HS-27A (cell line): Measurements from ENCODE around the gene GPR42.

Experiments
- DNase-seq: peaks from one replicate; pipeline ENCODE4 v3.0.0-alpha.2; 2012; ENCODE audit warnings: low read depth, missing footprints

GPR42 gene, protein sequence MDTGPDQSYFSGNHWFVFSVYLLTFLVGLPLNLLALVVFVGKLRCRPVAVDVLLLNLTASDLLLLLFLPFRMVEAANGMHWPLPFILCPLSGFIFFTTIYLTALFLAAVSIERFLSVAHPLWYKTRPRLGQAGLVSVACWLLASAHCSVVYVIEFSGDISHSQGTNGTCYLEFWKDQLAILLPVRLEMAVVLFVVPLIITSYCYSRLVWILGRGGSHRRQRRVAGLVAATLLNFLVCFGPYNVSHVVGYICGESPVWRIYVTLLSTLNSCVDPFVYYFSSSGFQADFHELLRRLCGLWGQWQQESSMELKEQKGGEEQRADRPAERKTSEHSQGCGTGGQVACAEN

GRCh38 chr19:35370722-35371121 is at the start of gene GPR42:
GPR42 (plus strand) TSS chr19:35371068; CDS start chr19:35371360, 292 bp downstream.
- DNase-seq, result no peak

DNA sequence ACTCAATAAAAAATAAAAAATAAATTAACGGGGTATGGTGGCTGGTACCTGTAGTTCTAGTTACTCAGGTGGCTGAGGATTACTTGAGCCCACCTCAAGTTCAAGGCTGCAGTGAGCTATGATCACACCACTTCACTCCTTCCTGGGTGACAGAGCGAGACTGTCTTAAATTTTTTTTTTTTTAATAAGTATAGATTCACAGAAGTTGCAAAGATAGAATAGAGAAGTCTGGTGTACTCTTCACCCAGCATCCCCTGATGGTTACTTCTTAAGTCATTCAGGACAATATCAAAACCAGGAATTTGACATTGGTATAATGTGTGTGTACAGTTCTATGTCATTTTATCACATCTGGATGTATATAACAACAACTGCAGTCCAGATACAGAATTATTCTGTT is 49.6 kb upstream of the GPR42 start:
- no peak for DNase-seq

GRCh38 chr19:35322014-35322413 is 48.9 kb upstream of the GPR42 start:
- no peak for DNase-seq

DNA sequence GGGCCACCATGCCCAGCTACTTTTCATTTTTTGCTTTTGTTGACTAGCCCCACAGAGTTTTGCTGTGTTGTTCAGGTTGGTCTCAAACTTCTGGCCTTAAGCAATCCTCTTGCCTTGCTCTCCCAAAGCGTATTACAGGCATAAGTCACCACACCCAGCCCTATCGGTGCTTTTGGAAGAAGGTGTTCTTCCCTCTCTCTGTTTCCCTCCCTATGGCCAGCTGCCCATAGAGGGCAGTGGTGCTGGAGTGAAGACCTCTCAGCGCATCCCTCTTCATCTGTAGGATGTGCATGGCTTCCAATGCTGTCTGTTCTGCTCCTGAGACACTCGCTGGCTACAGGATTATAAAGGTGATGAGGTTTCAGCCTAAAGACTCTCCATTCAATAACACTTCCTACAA is 43.2 kb upstream of the GPR42 start:
- DNase-seq, result no peak

DNA sequence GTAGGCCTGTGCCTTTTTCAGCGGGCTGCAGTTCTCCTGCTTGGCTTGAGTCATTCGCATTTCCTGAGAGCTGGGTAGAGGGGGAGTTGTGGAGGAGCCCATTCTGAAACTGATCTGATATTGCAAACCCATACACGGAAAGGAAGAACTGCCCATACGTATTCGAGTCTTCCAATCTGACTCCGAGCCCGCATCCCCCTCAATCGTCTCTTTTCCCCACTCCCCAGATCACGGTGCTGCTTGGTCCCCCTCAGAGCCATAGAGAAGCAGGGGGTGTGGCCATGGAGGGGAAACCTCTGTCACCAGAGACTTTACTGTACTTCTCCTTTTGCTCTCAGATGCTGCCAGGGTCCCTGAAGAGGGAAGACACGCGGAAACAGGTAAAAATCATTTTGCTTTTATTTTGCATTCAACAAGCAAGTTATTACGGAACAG is 42.0 kb upstream of the GPR42 start, which contains the start of gene CD22:
Gene CD22 (plus strand): TSS at position 337 of the 435 bp plus-strand sequence. CDS start 2,854 bp downstream, outside the sequence.
- no peak for DNase-seq

DNA sequence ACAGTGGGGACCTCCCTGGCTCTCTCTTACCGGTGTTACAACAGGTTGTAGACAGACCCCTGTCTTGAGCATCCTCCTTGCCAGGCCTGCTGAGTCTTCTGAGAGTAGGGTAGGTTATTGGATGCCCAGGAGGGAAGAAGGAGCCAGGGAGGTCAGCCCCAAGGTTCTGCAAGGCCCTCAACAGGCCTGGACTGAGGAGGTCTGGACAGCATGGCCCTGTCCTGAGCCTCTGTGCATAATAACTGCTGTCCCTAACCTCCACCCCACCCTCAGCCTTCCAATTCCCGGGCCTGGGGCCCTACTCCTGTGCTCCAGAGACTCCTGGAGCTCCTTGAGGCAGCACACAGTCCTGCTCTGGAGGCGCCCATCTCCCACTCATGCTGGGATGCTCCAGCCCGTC is 41.5 kb upstream of the GPR42 start:
- no peak for DNase-seq

GRCh38 chr19:35330475-35330874 is 40.4 kb upstream of the GPR42 start:
- DNase-seq, result no peak

GRCh38 chr19:35331551-35332214 is 39.2 kb upstream of the GPR42 start:
- no peak for DNase-seq

GRCh38 chr19:35332817-35333216 is 38.1 kb upstream of the GPR42 start:
- DNase-seq, result no peak

DNA sequence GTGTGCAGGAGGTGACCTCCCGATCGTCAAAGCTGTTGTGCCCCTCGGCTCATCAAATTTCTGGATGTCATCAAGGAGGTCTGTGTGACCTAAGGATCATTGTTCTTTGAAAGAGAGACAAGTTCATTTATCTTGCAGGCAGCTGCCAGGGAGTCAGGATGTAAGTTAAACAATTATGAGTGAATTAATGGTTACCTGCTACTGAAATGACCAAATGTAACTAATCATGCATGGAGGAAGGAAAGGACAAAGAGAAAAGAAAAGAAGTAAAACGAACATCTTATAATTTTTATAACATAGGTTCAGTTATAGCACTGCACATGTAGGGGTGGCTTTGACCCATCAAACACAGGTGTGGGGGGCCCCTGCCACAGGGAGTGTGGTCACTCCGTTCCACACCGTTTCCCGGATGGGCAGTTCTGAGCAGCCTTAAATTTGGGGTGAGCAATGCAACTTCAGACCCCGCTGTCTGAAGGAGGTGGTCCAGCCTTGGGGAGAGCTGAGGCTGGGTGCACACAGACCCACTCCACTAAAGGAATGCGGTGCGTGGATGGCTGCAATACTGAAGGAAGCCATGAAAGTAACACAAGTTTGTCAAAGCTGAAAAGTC is 36.6 kb upstream of the GPR42 start:
- DNase-seq, result no peak

DNA sequence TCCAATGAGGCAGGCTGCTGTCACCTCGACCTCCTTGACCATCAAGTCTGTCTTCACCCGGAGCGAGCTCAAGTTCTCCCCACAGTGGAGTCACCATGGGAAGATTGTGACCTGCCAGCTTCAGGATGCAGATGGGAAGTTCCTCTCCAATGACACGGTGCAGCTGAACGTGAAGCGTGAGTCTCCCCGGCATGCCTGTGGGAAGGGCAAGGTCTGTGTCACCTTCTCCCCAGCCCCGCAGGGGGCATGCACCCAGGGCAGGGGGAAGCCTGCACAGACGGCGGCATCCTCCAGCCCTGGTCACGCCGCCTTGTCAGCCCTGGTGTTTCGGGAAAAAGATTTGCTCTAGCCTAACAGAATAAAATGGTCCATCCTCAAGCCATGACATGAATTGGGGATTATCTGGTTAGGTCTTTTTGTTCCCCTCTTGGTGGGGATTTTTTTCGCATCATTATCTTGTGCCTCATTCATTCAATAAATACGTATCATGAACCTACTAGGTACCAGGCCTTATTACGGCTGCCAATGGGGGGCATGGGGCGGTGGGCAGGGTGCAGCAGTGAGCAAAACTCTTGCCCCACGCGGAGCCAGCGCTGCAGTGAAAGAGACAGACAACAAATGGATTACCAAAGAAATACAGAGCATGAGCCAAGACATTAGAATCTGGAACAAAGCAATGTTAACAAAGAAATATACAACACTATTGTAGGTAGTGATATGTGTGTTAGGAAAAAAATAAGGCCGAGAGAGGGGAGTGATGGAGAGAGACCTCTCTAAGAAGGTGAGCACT is 34.5 kb upstream of the GPR42 start:
- no peak for DNase-seq

GRCh38 chr19:35337097-35337983 is 33.5 kb upstream of the GPR42 start:
- no peak for DNase-seq

- no peak for DNase-seq
Observed at GRCh38 chr19:35337984-35338296, 32.9 kb upstream of the GPR42 start.

DNA sequence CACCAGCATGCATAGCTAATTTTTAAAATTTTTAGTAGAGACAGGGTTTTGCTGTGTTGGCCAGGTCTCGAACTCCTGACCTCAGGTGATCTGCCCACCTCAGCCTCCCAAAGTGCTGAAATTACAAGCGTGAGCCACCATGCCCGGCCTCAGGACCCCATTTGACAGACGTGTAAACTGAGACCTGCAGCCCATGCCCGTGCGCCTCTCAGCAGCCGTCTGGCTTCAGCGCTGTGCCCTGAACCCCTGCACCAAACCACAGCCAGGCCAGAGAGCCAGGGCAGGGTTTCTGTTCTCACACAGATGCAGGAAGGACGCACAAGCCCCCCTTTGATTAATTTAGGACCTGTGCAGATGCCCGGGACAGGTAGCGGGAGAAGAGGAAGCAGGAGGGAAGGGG is 30.4 kb upstream of the GPR42 start:
- no peak for DNase-seq

DNA sequence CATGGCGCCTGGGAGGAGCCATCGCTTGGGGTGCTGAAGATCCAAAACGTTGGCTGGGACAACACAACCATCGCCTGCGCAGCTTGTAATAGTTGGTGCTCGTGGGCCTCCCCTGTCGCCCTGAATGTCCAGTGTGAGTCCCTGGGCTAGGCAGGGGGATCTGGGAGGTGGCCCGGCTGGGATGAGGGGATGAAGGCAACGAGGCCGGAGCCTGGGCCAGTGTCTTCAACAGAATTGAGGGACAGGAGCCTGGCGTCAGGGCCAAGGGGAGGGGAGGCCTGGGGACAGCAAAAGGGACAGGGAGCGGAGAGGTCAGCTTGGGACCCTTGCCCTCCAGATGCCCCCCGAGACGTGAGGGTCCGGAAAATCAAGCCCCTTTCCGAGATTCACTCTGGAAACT is 29.9 kb upstream of the GPR42 start:
- DNase-seq, result no peak

DNA sequence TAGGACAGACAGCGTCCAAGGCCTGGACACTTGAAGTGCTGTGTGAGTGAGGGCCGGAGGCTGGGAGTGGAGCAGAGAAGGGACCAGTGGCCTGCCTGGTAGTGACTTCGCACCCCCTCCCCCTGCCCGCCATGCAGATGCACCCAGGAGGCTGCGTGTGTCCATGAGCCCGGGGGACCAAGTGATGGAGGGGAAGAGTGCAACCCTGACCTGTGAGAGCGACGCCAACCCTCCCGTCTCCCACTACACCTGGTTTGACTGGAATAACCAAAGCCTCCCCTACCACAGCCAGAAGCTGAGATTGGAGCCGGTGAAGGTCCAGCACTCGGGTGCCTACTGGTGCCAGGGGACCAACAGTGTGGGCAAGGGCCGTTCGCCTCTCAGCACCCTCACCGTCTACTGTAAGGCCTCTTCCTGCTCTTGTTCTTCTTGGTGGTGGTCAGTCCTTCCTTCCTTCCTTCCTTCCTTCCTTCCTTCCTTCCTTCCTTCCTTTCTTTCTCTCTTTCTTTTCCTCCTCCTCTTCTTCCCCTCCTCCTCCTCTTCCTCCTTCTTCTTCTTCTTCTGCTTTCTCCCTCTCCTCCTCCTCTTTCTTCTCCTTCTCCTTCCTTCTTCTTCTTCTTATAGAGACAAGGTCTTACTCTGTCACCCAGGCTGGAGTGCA is 29.2 kb upstream of the GPR42 start:
- no peak for DNase-seq

GRCh38 chr19:35342430-35342829 is 28.4 kb upstream of the GPR42 start:
- no peak for DNase-seq

- no peak for DNase-seq
Observed at GRCh38 chr19:35344511-35345031, 26.3 kb upstream of the GPR42 start.

DNA sequence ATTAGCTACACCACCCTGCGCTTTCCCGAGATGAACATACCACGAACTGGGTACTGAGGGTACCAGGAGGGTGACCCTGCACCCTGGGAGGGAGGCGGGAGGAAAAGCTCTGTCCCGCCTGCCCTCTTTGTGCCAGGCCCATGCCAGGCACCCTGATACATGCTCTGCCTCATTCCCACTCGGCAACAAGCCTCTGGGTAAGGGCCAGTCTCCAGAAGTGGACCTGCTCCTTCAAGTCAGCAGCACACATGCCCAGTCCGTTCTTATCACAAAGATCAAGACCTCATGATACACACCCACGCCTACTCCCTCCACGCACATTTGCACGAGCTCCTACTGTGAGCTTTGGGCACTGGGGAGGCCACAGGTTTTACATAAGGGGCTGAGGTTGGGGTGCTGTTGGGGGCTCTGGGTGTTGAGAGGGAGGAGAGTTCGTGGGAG is 25.2 kb upstream of the GPR42 start:
- DNase-seq, result no peak

DNA sequence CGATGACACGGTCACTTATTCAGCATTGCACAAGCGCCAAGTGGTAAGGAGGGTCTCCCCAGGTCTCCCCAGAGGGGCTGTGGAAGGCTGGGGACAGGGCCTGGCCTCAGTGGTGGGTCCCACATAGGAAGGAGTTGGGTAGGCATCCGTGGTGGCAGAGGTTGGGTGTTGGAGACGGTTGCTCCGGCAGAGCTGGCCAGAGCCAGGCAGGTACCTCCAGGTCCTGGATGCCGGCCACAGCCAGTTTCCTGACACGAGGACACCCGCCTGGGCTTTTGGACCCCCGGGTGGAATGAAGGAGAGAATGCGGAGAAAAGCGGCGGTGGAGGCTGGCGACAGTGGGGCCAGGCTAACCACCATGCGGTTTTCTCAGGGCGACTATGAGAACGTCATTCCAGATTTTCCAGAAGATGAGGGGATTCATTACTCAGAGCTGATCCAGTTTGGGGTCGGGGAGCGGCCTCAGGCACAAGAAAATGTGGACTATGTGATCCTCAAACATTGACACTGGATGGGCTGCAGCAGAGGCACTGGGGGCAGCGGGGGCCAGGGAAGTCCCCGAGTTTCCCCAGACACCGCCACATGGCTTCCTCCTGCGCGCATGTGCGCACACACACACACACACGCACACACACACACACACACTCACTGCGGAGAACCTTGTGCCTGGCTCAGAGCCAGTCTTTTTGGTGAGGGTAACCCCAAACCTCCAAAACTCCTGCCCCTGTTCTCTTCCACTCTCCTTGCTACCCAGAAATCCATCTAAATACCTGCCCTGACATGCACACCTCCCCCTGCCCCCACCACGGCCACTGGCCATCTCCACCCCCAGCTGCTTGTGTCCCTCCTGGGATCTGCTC is 24.4 kb upstream of the GPR42 start:
- no peak for DNase-seq
